Tibial nerve (tissue), 4 donors: ENCODE measurements around the gene C1orf198. TPM values are rescaled to one million over a fixed set of nuclear protein-coding genes. Genes with fewer than 3 reads are reported as not detected.

Experiments
- DNase-seq, 2 donors: peaks; one replicate each; pipeline ENCODE4 v3.0.0-alpha.2; 2019; ENCODE audit warnings: low spot score in 2 of 2
- H3K27ac ChIP-seq, 4 donors: fragments of 200-600 bp; sonication (generic) in 3 of 4; one replicate each; pipeline ENCODE4 v1.5.1; 2017 to 2019; ENCODE audit warnings: mild to moderate bottlenecking in 1 of 4
- H3K27me3 ChIP-seq, 2 donors: fragments of 200-600 bp; sonication (generic) in 1 of 2; one replicate each; pipeline versions ENCODE4 v1.5.1 to v1.6.0; 2017 to 2019
- H3K36me3 ChIP-seq, 3 donors: fragments of 200-600 bp; sonication (generic); one replicate each; pipeline ENCODE4 v1.5.1; 2018 to 2019
- H3K4me1 ChIP-seq, 4 donors: fragments of 200-600 bp; sonication (generic) in 3 of 4; one replicate each; pipeline ENCODE4 v1.5.1; 2017 to 2019
- H3K4me3 ChIP-seq, 4 donors: fragments of 200-600 bp; sonication (generic) in 3 of 4; one replicate each; pipeline ENCODE4 v1.5.1; 2017 to 2019; ENCODE audit warnings: mild to moderate bottlenecking in 1 of 4, moderate library complexity in 1 of 4
- H3K9me3 ChIP-seq, 4 donors: fragments of 200-600 bp; sonication (generic) in 3 of 4; one replicate each; pipeline ENCODE4 v1.5.1; 2017 to 2019
- CTCF ChIP-seq, 5 experiments: fragments of 200-600 bp in 3 of 5; fragments of 450-650 bp in 2 of 5; sonication (generic) in 3 of 5; IDR thresholded peaks; one replicate each; pipeline ENCODE4 v1.5.1; 2016 to 2019; ENCODE audit warnings: antibody characterized with exemption in 5 of 5, mild to moderate bottlenecking in 3 of 5, moderate library complexity in 2 of 5
- EP300 ChIP-seq, 2 donors: sonication (generic); formaldehyde crosslinking; IDR thresholded peaks; one replicate each; pipeline ENCODE4 v1.6.1; 2017; ENCODE audit warnings: antibody characterized with exemption in 2 of 2, mild to moderate bottlenecking in 1 of 2
- POLR2A ChIP-seq, 2 donors: fragments of 450-650 bp; IDR thresholded peaks; one replicate each; pipeline ENCODE4 v1.6.1; 2017; ENCODE audit warnings: antibody characterized with exemption in 2 of 2, mild to moderate bottlenecking in 2 of 2, moderate library complexity in 2 of 2
- whole genome bisulfite sequencing, 2 donors: methylation state at CpG; one replicate each; pipeline ENCODE4 v1.1.5; 2018; 5-methylcytosine and 5-hydroxymethylcytosine counted together
- total RNA-seq, 4 donors: library from RNA; depleted of rRNA; stranded (reverse); fragments of >200 nt; gene quantifications; one replicate each; pipeline ENCODE4 v1.1.0, GENCODE V29; 2016

C1orf198 gene
- total RNA-seq, 4 donors from 2014 or later = 91.9 to 162 (median 113) TPM

GRCh38 chr1:230875370-230875769 is 7.0 kb upstream of the C1orf198 start:
- TF ChIP-seq CTCF (IDR thresholded peaks at IDR 0.05) = no peak
- TF ChIP-seq POLR2A (IDR thresholded peaks at IDR 0.05) = no peak
- TF ChIP-seq EP300 (IDR thresholded peaks at IDR 0.05) = no peak
- Histone ChIP-seq H3K4me1 (peaks cover 0 to 18% (median 3%) of the 10 kb centered on the region in 4 donors), H3K27me3 (no peaks in the 10 kb centered on the region), H3K4me3 (no peak overlapping the region), H3K36me3 (no peaks in the 10 kb centered on the region), H3K9me3 (no peaks in the 10 kb centered on the region), H3K27ac (no peak overlapping the region)
- WGBS, 2 donors = 89 to 95% methylated on average over 8 of the region's 8 CpGs
- DNase-seq = no peak

- H3K27ac ChIP-seq = no peak overlapping the region
- TF ChIP-seq CTCF (IDR thresholded peaks at IDR 0.05) (no peak), POLR2A (IDR thresholded peaks at IDR 0.05) (no peak), EP300 (IDR thresholded peaks at IDR 0.05) (no peak)
- H3K4me3 ChIP-seq = no peak overlapping the region
- DNase-seq = no peak
- 100% methylated on average over 4 of the region's 4 CpGs for WGBS, 2 donors
- no peaks in the 10 kb centered on the region for H3K36me3 ChIP-seq
- no peaks in the 10 kb centered on the region for H3K9me3 ChIP-seq
- H3K4me1 ChIP-seq = peaks cover 0 to 31% (median 7%) of the 10 kb centered on the region in 4 donors
- no peaks in the 10 kb centered on the region for H3K27me3 ChIP-seq
Measured at GRCh38 chr1:230870916-230871315, 2.6 kb upstream of the C1orf198 start.

- 39 to 48% methylated on average over 4 of the region's 4 CpGs for WGBS, 2 donors
- peak overlapping the region in 2 of 4 donors; percentile 80 to 87 for H3K4me3 ChIP-seq
- no peak for TF ChIP-seq EP300 (IDR thresholded peaks at IDR 0.05)
- TF ChIP-seq POLR2A (IDR thresholded peaks at IDR 0.05) = no peak
- no peak for TF ChIP-seq CTCF (IDR thresholded peaks at IDR 0.05)
- no peaks in the 10 kb centered on the region for H3K27me3 ChIP-seq
- no peaks in the 10 kb centered on the region for H3K36me3 ChIP-seq
- DNase-seq = no peak
- H3K9me3 ChIP-seq = no peaks in the 10 kb centered on the region
- peak overlapping the region in 3 of 4 donors; percentile 82 to 95 (median 93) for H3K27ac ChIP-seq
- peaks cover 0 to 45% (median 14%) of the 10 kb centered on the region in 4 donors for H3K4me1 ChIP-seq
Measured at GRCh38 chr1:230869500-230869899, 1.2 kb upstream of the C1orf198 start.

- peak overlapping the region; percentile 82 to 95 (median 88) for H3K27ac ChIP-seq
- no peak for DNase-seq
- H3K9me3 ChIP-seq = no peaks in the 10 kb centered on the region
- WGBS, 2 donors = 4 to 6% methylated on average over 26 to 32 of the region's 40 CpGs
- no peak for TF ChIP-seq CTCF (IDR thresholded peaks at IDR 0.05)
- no peak for TF ChIP-seq EP300 (IDR thresholded peaks at IDR 0.05)
- TF ChIP-seq POLR2A (IDR thresholded peaks at IDR 0.05) = no peak
- H3K27me3 ChIP-seq = no peaks in the 10 kb centered on the region
- H3K36me3 ChIP-seq = no peaks in the 10 kb centered on the region
- H3K4me3 ChIP-seq = peak overlapping the region; percentile 77 to 87 (median 82)
- H3K4me1 ChIP-seq = peaks cover 0 to 51% (median 16%) of the 10 kb centered on the region in 4 donors
Measured at GRCh38 chr1:230868736-230869385, 540 bp upstream of the C1orf198 start.

- Histone ChIP-seq H3K4me1 (peaks cover 0 to 67% (median 29%) of the 10 kb centered on the region in 4 donors), H3K27me3 (no peaks in the 10 kb centered on the region)
Measured at GRCh38 chr1:230867101-230867902, 1.0 kb downstream of the C1orf198 start.

More at GRCh38 chr1:230867101-230867902, 1.0 kb downstream of the C1orf198 start:
- H3K27ac ChIP-seq = peak overlapping the region; percentile 82 to 95 (median 88)
- no peak for DNase-seq
- H3K36me3 ChIP-seq = no peaks in the 10 kb centered on the region
- WGBS, 2 donors = 5 to 8% methylated on average over 17 of the region's 17 CpGs
- H3K4me3 ChIP-seq = peak overlapping the region; percentile 77 to 87 (median 82)
- no peaks in the 10 kb centered on the region for H3K9me3 ChIP-seq
- TF ChIP-seq CTCF (IDR thresholded peaks at IDR 0.05) = no peak
- TF ChIP-seq EP300 (IDR thresholded peaks at IDR 0.05) = no peak
- no peak for TF ChIP-seq POLR2A (IDR thresholded peaks at IDR 0.05)
